ENCODE results near the gene TRAFD1. TPM values are rescaled to one million over a fixed set of nuclear protein-coding genes. Genes with fewer than 3 reads are reported as not detected.

The TRAFD1 gene
- total and polyA plus RNA-seq, 2 experiments from 2014 or later = 17.4 to 30.4 TPM

GRCh38 chr12:112162241-112162790 lies 37.0 kb downstream of the TRAFD1 start:
- H3K4me3 Mint-ChIP-seq = no peak overlapping the region
- no peaks in the 10 kb centered on the region for H3K4me1 Mint-ChIP-seq
- Histone ChIP-seq H3K4me3 (no peak overlapping the region), H2AFZ (no peak overlapping the region), H4K20me1 (replicated peaks; ENCODE audit: insufficient read depth) (no peaks in the 10 kb centered on the region), H3K27me3 (ENCODE audit: insufficient read depth) (no peaks in the 10 kb centered on the region), H3K4me1 (ENCODE audit: insufficient read depth) (no peaks in the 10 kb centered on the region), H3K4me2 (no peak overlapping the region), H3K27ac (ENCODE audit: low read depth) (no peak overlapping the region), H3K9me2 (ENCODE audit: insufficient read depth) (no peaks in the 10 kb centered on the region), H3K79me2 (replicated peaks; ENCODE audit: insufficient read depth) (no peaks in the 10 kb centered on the region), H3K36me3 (ENCODE audit: insufficient read depth) (peaks cover 4% of the 10 kb centered on the region; the same call in 1 of the 2 replicates), H3F3A (replicated peaks; ENCODE audit: low read depth) (no peaks in the 10 kb centered on the region)
- peaks cover 54% of the 10 kb centered on the region for H3K36me3 Mint-ChIP-seq (ENCODE audit: low read depth)
- peaks cover 10% of the 10 kb centered on the region for H3K27me3 Mint-ChIP-seq (ENCODE audit: insufficient read depth, low read depth, poor library complexity)
- peaks cover 26% of the 10 kb centered on the region for H3K9me3 Mint-ChIP-seq
- TF ChIP-seq POLR2AphosphoS5 (IDR thresholded peaks at IDR 0.05; ENCODE audit: low read depth) = no peak
- no peak overlapping the region for H3K27ac Mint-ChIP-seq
- ATAC-seq = no peak
- DNase-seq (ENCODE audit: low spot score) = no peak

GRCh38 chr12:112163056-112163455 lies 37.7 kb downstream of the TRAFD1 start:
- DNase-seq (ENCODE audit: low spot score) (no peak), ATAC-seq (no peak)
- Mint-ChIP-seq H3K9me3 (peaks cover 19% of the 10 kb centered on the region), H3K4me1 (no peaks in the 10 kb centered on the region), H3K27ac (no peak overlapping the region), H3K4me3 (no peak overlapping the region), H3K36me3 (ENCODE audit: low read depth) (peaks cover 47% of the 10 kb centered on the region), H3K27me3 (ENCODE audit: insufficient read depth, low read depth, poor library complexity) (peaks cover 10% of the 10 kb centered on the region)
- Histone ChIP-seq H3K36me3 (ENCODE audit: insufficient read depth) (no peaks in the 10 kb centered on the region; the same call in 1 of the 2 replicates), H3K4me2 (no peak overlapping the region), H3K79me2 (replicated peaks; ENCODE audit: insufficient read depth) (no peaks in the 10 kb centered on the region), H2AFZ (no peak overlapping the region), H4K20me1 (replicated peaks; ENCODE audit: insufficient read depth) (no peaks in the 10 kb centered on the region), H3K4me3 (no peak overlapping the region), H3K27me3 (ENCODE audit: insufficient read depth) (no peaks in the 10 kb centered on the region), H3K4me1 (ENCODE audit: insufficient read depth) (no peaks in the 10 kb centered on the region), H3F3A (replicated peaks; ENCODE audit: low read depth) (no peaks in the 10 kb centered on the region), H3K27ac (ENCODE audit: low read depth) (no peak overlapping the region), H3K9me2 (ENCODE audit: insufficient read depth) (no peaks in the 10 kb centered on the region)
- TF ChIP-seq ZNF331 (CRISPR knock-in tag; IDR thresholded peaks at IDR 0.05; ENCODE audit: low read depth) (no peak), EZH2phosphoT487 (IDR thresholded peaks at IDR 0.05; ENCODE audit: unreplicated experiment) (no peak), POLR2AphosphoS5 (IDR thresholded peaks at IDR 0.05; ENCODE audit: low read depth) (no peak), ZNF114 (CRISPR knock-in tag; IDR thresholded peaks at IDR 0.05) (no peak), ZNF462 (CRISPR knock-in tag; IDR thresholded peaks at IDR 0.05) (no peak), REST (IDR thresholded peaks at IDR 0.05; ENCODE audit: unreplicated experiment) (no peak), STAT1 (IDR thresholded peaks at IDR 0.05; ENCODE audit: unreplicated experiment) (no peak)
- TF ChIP-seq, protein P1, sequence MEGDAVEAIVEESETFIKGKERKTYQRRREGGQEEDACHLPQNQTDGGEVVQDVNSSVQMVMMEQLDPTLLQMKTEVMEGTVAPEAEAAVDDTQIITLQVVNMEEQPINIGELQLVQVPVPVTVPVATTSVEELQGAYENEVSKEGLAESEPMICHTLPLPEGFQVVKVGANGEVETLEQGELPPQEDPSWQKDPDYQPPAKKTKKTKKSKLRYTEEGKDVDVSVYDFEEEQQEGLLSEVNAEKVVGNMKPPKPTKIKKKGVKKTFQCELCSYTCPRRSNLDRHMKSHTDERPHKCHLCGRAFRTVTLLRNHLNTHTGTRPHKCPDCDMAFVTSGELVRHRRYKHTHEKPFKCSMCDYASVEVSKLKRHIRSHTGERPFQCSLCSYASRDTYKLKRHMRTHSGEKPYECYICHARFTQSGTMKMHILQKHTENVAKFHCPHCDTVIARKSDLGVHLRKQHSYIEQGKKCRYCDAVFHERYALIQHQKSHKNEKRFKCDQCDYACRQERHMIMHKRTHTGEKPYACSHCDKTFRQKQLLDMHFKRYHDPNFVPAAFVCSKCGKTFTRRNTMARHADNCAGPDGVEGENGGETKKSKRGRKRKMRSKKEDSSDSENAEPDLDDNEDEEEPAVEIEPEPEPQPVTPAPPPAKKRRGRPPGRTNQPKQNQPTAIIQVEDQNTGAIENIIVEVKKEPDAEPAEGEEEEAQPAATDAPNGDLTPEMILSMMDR (conservative IDR thresholded peaks at IDR 0.05; ENCODE audit: low read depth in 2 of 2) = no peak
- TF ChIP-seq, protein P2, sequence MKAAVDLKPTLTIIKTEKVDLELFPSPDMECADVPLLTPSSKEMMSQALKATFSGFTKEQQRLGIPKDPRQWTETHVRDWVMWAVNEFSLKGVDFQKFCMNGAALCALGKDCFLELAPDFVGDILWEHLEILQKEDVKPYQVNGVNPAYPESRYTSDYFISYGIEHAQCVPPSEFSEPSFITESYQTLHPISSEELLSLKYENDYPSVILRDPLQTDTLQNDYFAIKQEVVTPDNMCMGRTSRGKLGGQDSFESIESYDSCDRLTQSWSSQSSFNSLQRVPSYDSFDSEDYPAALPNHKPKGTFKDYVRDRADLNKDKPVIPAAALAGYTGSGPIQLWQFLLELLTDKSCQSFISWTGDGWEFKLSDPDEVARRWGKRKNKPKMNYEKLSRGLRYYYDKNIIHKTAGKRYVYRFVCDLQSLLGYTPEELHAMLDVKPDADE (IDR thresholded peaks at IDR 0.05) = no peak
